Measurements from ENCODE around the gene CD6. TPM values are rescaled to one million over a fixed set of nuclear protein-coding genes. Genes with fewer than 3 reads are reported as not detected.

CD6 gene
- total and polyA plus RNA-seq, 10 of the 15 experiments (the other 5 are each of a cell fraction or from before 2014, with no cell fraction given): 0.37 to 17.6 (median 6.2) TPM

GRCh38 chr11:61061081-61061826 lies 89.8 kb downstream of the CD6 start (continued):
- TF ChIP-seq TBL1XR1 (IDR thresholded peaks at IDR 0.05; ENCODE audit: low read depth, low read length) (peak; percentile 98), JUND (IDR thresholded peaks at IDR 0.05; ENCODE audit: low read depth, low read length) (peak; percentile 77), MLLT1 (IDR thresholded peaks at IDR 0.05) (peak; percentile 83), RB1 (IDR thresholded peaks at IDR 0.05; ENCODE audit: borderline replicate concordance) (no peak), ATF3 (IDR thresholded peaks at IDR 0.05; ENCODE audit: borderline replicate concordance, extremely low read depth, low read depth, low read length) (no peak), POU2F2 (IDR thresholded peaks at IDR 0.05; ENCODE audit: borderline replicate concordance, low read depth, low read length) (peak; percentile 68; the same call in 1 of the 3 replicates), SREBF2 (IDR thresholded peaks at IDR 0.05; ENCODE audit: low read length) (no peak), RFX5 (IDR thresholded peaks at IDR 0.05; ENCODE audit: low read depth, low read length) (no peak), WRNIP1 (IDR thresholded peaks at IDR 0.05; ENCODE audit: borderline replicate concordance, low read depth, low read length) (no peak), NFYA (IDR thresholded peaks at IDR 0.05; ENCODE audit: borderline replicate concordance, low read depth, low read length) (no peak), SMARCA5 (IDR thresholded peaks at IDR 0.05) (no peak), GABPA (IDR thresholded peaks at IDR 0.05; ENCODE audit: low read depth) (peak; percentile 28; the same call in 1 of the 2 replicates), E2F4 (IDR thresholded peaks at IDR 0.05; ENCODE audit: low read depth, low read length) (no peak), USF1 (IDR thresholded peaks at IDR 0.05; ENCODE audit: borderline replicate concordance, extremely low read length, insufficient read depth, low read depth, low read length) (no peak), IRF4 (IDR thresholded peaks at IDR 0.05; ENCODE audit: low read depth, low read length) (peak; percentile 92), ZNF592 (IDR thresholded peaks at IDR 0.05) (peak; percentile 76; the same call in 1 of the 2 replicates), NFIC (IDR thresholded peaks at IDR 0.05; ENCODE audit: low read depth, low read length) (peak; percentile 98; the same call in 1 of the 2 replicates), IKZF1 (conservative IDR thresholded peaks at IDR 0.05) (peak; percentile 95), BMI1 (IDR thresholded peaks at IDR 0.05; ENCODE audit: borderline replicate concordance) (peak; percentile 44; the same call in 1 of the 2 replicates), MYB (IDR thresholded peaks at IDR 0.05; ENCODE audit: borderline replicate concordance, low read depth, low read length) (no peak; the same call in 1 of the 2 replicates), NRF1 (conservative IDR thresholded peaks at IDR 0.05; ENCODE audit: low read depth, low read length) (no peak), CREM (IDR thresholded peaks at IDR 0.05; ENCODE audit: low read depth) (peak; percentile 92), RAD21 (IDR thresholded peaks at IDR 0.05; ENCODE audit: insufficient read depth, low read depth, low read length) (peak; percentile 27)
